Umbilical cord (tissue), 2 donors: Measurements from ENCODE around the gene CDH13. TPM values are rescaled to one million over a fixed set of nuclear protein-coding genes. Genes with fewer than 3 reads are reported as not detected.
A peak's percentile ranks its signal among the peaks of the same experiment; 100 is the strongest.

Source experiments
- DNase-seq: peaks from one replicate; pipeline ENCODE4 v3.0.0-alpha.2; 2015; ENCODE audit warnings: low spot score
- total RNA-seq: library from RNA; depleted of rRNA; stranded (reverse); fragments of >200 nt; gene quantifications from one replicate; pipeline ENCODE4 v1.2.3, GENCODE V29; 2014; ENCODE audit warnings: low replicate concordance; ENCODE audit not compliant: insufficient read depth

CDH13 gene
- total RNA-seq, 1 donor from 2014 or later, result 6.7 TPM

- DNase-seq, result no peak
Measured at GRCh38 chr16:82651921-82652601, 25.3 kb downstream of the CDH13 start.

DNA sequence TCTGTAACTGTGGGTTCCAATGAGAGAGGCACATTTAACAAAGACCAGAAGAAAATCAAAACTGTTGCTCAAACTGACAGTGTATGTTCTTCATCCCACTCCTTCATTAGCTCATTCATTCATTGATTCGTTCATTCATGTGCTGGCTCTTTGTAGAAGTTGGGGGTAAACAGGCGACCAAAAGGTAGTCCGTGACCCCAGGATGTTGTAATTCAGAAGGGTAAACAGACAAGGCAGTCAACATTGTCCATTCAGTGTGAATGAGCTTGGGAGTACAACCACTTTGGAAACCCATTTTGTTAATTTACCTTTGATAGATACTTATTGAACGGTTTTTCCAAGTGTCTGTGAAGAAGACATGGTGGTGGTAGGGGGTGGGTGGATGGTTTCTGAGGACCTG lies 26.1 kb downstream of the CDH13 start:
- DNase-seq, result no peak

- peak; percentile 87 for DNase-seq
Measured at GRCh38 chr16:82653550-82654511, 27.1 kb downstream of the CDH13 start.

DNA sequence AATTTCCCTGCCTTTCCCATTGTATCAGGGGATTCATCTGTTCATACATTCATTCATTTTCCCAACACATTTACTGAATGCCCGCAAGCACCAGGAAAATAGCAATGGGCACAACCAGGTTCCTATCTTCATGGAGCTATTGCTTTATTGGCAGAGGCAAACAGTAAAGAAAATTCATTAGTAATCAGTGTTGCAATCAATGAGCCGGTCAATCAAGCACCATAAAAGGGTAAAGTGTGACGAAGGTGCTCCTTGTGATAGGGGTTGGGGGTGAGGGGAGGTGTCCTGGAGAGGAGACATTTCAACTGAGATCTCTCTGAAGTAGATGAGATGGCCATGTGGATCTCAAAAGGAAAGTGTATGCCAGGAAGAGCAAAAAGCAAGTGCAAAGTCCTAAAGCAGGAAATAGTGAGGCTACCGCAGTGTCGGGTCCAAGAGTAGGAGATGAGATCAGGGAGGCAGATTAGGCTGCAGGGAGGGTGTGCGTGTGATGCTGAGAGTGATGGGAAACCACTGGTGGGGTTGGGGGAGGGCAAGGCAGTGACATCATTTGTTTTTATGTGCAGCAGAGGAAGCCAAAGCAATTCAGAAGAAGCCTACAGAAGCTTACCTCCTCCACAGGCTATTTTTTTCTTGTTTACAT lies 28.4 kb downstream of the CDH13 start:
- DNase-seq, result no peak

DNA sequence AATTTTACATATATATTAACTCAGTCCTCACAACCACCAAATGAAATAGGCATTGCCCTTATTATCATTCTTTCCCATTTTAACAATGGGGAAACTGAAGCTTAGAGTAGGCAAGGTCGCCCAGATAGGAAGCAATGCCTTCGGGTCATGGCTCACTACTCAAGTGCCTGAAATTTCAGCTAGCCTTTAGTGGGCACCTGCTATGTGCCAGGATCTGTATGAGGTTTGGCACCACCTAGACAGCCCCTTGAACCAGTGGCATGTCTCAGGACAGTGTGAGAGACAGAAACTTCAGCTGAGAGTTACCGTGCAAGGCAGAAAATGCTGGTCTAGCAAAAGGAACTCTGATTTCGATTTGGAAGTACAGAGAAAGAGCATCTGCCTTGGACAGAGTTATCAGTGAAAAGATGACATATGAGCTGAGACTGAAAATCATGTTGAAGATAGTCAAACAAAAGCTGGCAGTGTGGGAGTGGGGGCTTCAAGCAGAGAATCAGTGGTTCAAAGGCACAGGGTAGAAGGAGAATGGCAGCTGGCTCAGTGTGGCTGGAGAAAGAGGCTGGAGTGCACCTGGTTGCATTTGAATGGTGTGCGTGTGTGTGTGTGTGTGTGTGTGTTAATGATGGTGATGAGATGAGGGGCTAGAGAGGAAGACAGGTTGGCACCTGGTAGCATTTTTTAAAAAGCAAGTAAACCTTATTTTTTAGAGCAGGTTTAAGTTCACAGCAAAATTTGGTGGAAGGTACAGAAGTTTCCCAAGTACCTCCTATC lies 29.1 kb downstream of the CDH13 start:
- no peak for DNase-seq

GRCh38 chr16:82657239-82657638 lies 30.5 kb downstream of the CDH13 start:
- DNase-seq, result no peak

DNA sequence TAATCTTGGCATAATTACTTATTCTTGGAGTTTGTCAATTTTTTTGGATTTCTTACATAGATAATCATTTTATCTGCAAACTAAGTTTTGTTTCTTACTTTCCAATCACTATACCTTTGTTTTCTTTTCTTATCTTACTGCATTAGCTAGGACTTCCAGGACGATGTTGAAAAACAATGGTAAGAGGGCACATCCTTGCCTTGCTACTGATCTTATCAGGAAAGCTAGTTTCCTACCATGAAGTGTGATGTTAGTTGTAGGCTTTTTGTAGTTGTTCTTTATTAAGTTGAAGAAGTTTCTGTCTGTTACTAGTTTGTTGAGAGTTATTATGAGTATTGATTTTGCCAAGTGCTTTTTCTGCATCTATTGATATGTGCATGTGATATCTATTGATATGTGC lies 31.0 kb downstream of the CDH13 start:
- no peak for DNase-seq

GRCh38 chr16:82658796-82659195 lies 32.0 kb downstream of the CDH13 start:
- no peak for DNase-seq

GRCh38 chr16:82660075-82660645 lies 33.4 kb downstream of the CDH13 start:
- DNase-seq, result peak; percentile 35

DNA sequence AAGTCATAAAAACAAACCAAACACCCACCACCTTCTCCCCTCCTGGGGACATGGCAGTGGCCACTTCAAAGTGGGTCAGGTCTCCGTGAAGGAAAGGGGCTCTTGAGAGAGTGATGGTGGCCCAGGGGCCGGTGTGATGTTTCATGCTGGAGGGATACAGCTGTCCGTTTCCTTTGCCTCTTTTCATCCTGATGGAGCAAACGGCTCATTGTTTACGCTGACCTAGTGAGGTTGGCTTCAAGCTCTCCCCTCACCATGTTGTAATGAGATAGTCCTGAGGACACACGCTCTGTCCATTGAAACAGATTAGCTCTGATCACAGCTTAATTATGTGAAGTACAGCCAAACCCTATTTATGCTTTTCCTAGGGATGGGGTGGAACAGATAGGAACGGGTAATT lies 34.2 kb downstream of the CDH13 start:
- DNase-seq, result no peak

- no peak for DNase-seq
Measured at GRCh38 chr16:82664181-82664580, 37.4 kb downstream of the CDH13 start.

DNA sequence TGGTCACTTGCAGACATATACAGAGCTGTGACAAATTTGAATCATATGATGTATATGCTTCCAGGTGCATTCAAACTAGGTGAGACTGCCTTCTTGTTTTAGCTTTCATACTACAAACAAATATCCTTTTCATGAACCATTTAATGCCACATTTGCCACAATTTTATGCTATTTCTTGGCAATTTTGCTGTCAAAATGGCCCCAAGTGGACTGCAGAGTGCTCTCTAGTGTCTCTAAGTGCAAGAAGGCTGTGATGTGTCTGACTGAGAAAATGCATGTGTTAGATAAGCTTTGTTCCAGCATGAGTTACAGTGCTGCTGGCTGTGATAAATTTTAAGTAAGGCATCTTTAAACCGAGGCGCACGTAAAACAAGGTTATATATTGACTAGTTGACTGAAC lies 38.3 kb downstream of the CDH13 start:
- no peak for DNase-seq

GRCh38 chr16:82667437-82667836 lies 40.7 kb downstream of the CDH13 start:
- no peak for DNase-seq

GRCh38 chr16:82668094-82668493 lies 41.3 kb downstream of the CDH13 start:
- DNase-seq, result no peak

- DNase-seq, result no peak
Measured at GRCh38 chr16:82671741-82672140, 45.0 kb downstream of the CDH13 start.

- DNase-seq, result no peak
Measured at GRCh38 chr16:82672676-82673075, 45.9 kb downstream of the CDH13 start.

DNA sequence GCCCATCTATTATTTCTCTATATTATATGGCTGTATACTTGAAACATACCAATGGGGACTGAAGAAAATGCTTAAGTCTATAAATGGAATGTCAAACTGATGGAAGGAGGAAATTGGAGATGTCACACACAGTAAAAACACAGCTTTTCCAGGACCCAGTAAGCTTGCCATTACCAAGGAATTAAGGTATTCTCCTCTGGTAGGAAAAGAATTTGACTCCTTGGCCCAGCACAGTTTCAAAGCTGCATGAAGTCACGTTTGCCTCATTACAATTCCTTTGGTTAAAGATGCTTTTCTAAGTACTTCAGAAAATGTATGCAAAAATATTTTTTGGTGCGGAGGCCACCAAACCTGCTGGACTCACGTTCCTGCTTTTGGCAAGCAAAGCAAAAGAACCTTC lies 48.5 kb downstream of the CDH13 start:
- no peak for DNase-seq

DNA sequence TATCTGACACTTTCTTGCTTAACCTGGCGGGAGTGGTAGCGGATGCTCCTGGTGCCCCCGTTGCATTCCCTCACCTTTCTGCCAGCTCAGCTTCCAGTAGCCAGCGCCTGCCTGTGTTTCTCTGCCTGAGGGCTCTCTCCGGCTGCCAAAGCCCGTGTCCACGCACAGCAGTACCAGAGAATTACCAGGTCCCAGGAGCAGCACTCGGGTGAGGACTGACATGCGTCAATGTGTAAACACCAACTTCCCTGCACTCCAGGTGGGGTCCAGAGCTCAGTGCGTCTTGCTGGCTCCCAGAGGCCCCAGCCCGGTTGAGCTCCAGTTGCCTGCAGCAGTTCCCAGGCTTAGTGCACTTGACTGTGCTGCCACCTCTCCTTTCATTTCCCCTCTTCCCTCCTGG lies 54.8 kb downstream of the CDH13 start:
- no peak for DNase-seq

- DNase-seq, result peak; percentile 20
Measured at GRCh38 chr16:82682767-82683166, 56.0 kb downstream of the CDH13 start.

- DNase-seq, result no peak
Measured at GRCh38 chr16:82684256-82684655, 57.5 kb downstream of the CDH13 start.

GRCh38 chr16:82685526-82685925 lies 58.8 kb downstream of the CDH13 start:
- DNase-seq, result no peak
